H9 (cell line): Measurements from ENCODE around the gene CSNK1G1. TPM values are rescaled to one million over a fixed set of nuclear protein-coding genes. Genes with fewer than 3 reads are reported as not detected.

Experiments
- DNase-seq: peaks from one replicate; pipeline ENCODE4 v3.0.0-alpha.2; 2017
- H2AFZ ChIP-seq: one replicate; pipeline ENCODE4 v1.6.1; 2013; ENCODE audit warnings: mild to moderate bottlenecking, low read length, control low read depth, moderate library complexity
- H2AK5ac ChIP-seq: 2 replicates; pipeline ENCODE4 v1.6.1; 2013; ENCODE audit warnings: low read length, control low read depth, mixed read lengths; ENCODE audit not compliant: insufficient read length
- H2BK120ac ChIP-seq: one replicate; pipeline ENCODE4 v1.6.1; 2013; ENCODE audit warnings: low read depth, mild to moderate bottlenecking, low read length, control low read depth, inconsistent platforms; ENCODE audit not compliant: poor library complexity, severe bottlenecking
- H2BK12ac ChIP-seq: 2 replicates; pipeline ENCODE4 v1.6.1; 2013; ENCODE audit warnings: low read length, control low read depth, mixed read lengths, low read depth; ENCODE audit not compliant: insufficient read length
- H2BK15ac ChIP-seq: 2 replicates; pipeline ENCODE4 v1.6.1; 2013; ENCODE audit warnings: low read depth, low read length, control low read depth
- H2BK20ac ChIP-seq: one replicate; pipeline ENCODE4 v1.6.1; 2013; ENCODE audit warnings: low read depth, mild to moderate bottlenecking, low read length, control low read depth, inconsistent platforms; ENCODE audit not compliant: poor library complexity, severe bottlenecking
- H2BK5ac ChIP-seq: 2 replicates; pipeline ENCODE4 v1.6.1; 2013; ENCODE audit warnings: low read length, control low read depth, mixed read lengths; ENCODE audit not compliant: insufficient read length
- H3K14ac ChIP-seq: 2 replicates; pipeline ENCODE4 v1.6.1; 2013; ENCODE audit warnings: low read length, control low read depth; ENCODE audit not compliant: insufficient read depth
- H3K18ac ChIP-seq: 2 replicates; pipeline ENCODE4 v1.6.1; 2013; ENCODE audit warnings: low read depth, mild to moderate bottlenecking, mixed read lengths, low read length, control low read depth; ENCODE audit not compliant: insufficient read length
- H3K23ac ChIP-seq: 2 replicates; pipeline ENCODE4 v1.6.1; 2013; ENCODE audit warnings: low read length, control low read depth, mixed read lengths, low read depth; ENCODE audit not compliant: insufficient read length
- H3K23me2 ChIP-seq: 2 replicates; pipeline ENCODE4 v1.6.1; 2013; ENCODE audit warnings: low read depth, mild to moderate bottlenecking, mixed read lengths, low read length, control low read depth; ENCODE audit not compliant: insufficient read length, poor library complexity, severe bottlenecking
- H3K27ac ChIP-seq: 2 replicates; pipeline ENCODE4 v1.5.1; 2013; ENCODE audit warnings: low read length, control low read depth, mixed read lengths, low read depth; ENCODE audit not compliant: insufficient read length
- H3K27me3 ChIP-seq: 2 replicates; pipeline ENCODE4 v1.6.1; 2013; ENCODE audit warnings: low read length, control low read depth, inconsistent platforms; ENCODE audit not compliant: insufficient read depth
- H3K4ac ChIP-seq: 2 replicates; pipeline ENCODE4 v1.6.1; 2013; ENCODE audit warnings: low read depth, mild to moderate bottlenecking, control low read depth, inconsistent platforms, low read length, moderate library complexity
- H3K4me1 ChIP-seq: 2 replicates; pipeline ENCODE4 v1.6.1; 2013; ENCODE audit warnings: low read length, control low read depth, inconsistent platforms; ENCODE audit not compliant: insufficient read depth
- H3K4me2 ChIP-seq: 2 replicates; pipeline ENCODE4 v1.6.1; 2013; ENCODE audit warnings: low read length, control low read depth, mixed read lengths; ENCODE audit not compliant: insufficient read length, insufficient read depth
- H3K56ac ChIP-seq: 2 replicates; pipeline ENCODE4 v1.6.1; 2013; ENCODE audit warnings: low read depth, mild to moderate bottlenecking, mixed read lengths, low read length, control low read depth; ENCODE audit not compliant: insufficient read length
- H3K79me1 ChIP-seq: 2 replicates; pipeline ENCODE4 v1.6.1; 2013; ENCODE audit warnings: low read depth, mild to moderate bottlenecking, moderate library complexity, low read length, control low read depth, inconsistent platforms; ENCODE audit not compliant: insufficient read depth, poor library complexity, severe bottlenecking
- H3K79me2 ChIP-seq: 2 replicates; pipeline ENCODE4 v1.6.1; 2013; ENCODE audit warnings: low read length, control low read depth, inconsistent platforms; ENCODE audit not compliant: insufficient read depth
- H3K9ac ChIP-seq: 2 replicates; pipeline ENCODE4 v1.6.1; 2013; ENCODE audit warnings: low read length, control low read depth, mixed read lengths; ENCODE audit not compliant: insufficient read length; ENCODE audit errors: extremely low read depth
- H3K9me3 ChIP-seq: one replicate; pipeline ENCODE4 v1.6.1; 2013; ENCODE audit warnings: low read depth, low read length, inconsistent platforms; ENCODE audit not compliant: control insufficient read depth
- H3T11ph ChIP-seq: one replicate; pipeline ENCODE4 v1.6.1; 2013; ENCODE audit warnings: mild to moderate bottlenecking, low read length, control low read depth, inconsistent platforms
- H4K20me1 ChIP-seq: one replicate; pipeline ENCODE4 v1.6.1; 2013; ENCODE audit not compliant: control insufficient read depth, insufficient read length, insufficient read depth
- H4K5ac ChIP-seq: 2 replicates; pipeline ENCODE4 v1.6.1; 2013; ENCODE audit warnings: low read depth, mild to moderate bottlenecking, mixed read lengths, low read length, control low read depth; ENCODE audit not compliant: insufficient read length
- H4K8ac ChIP-seq: replicated peaks from 2 replicates; pipeline ENCODE4 v1.6.1; 2013; ENCODE audit warnings: low read length, control low read depth, mixed read lengths, low read depth; ENCODE audit not compliant: insufficient read length
- H4K91ac ChIP-seq: 2 replicates; pipeline ENCODE4 v1.6.1; 2013; ENCODE audit warnings: low read depth, mild to moderate bottlenecking, moderate library complexity, mixed read lengths, low read length, control low read depth; ENCODE audit not compliant: insufficient read length
- H3K27ac Mint-ChIP-seq, 3 experiments: 2 replicates in 2 of 3; 3 replicates in 1 of 3; pipeline ENCODE4 v1.8.0; 2020 to 2021; ENCODE audit warnings: mixed read lengths in 3 of 3, mild to moderate bottlenecking in 1 of 3, moderate library complexity in 1 of 3
- H3K27me3 Mint-ChIP-seq: 2 replicates; pipeline ENCODE4 v1.8.0; 2021; ENCODE audit warnings: low read depth, mild to moderate bottlenecking, moderate library complexity, mixed read lengths
- H3K36me3 Mint-ChIP-seq, 3 experiments: 2 replicates in 2 of 3; 3 replicates in 1 of 3; pipeline ENCODE4 v1.8.0; 2020 to 2021; ENCODE audit warnings: low read depth in 3 of 3, mixed read lengths in 3 of 3; ENCODE audit not compliant: insufficient read depth in 1 of 3
- H3K4me1 Mint-ChIP-seq, 2 experiments: 2 replicates each; pipeline ENCODE4 v1.8.0; 2020; ENCODE audit warnings: mixed read lengths in 2 of 2
- H3K4me3 Mint-ChIP-seq, 2 experiments: 2 replicates in 1 of 2; 3 replicates in 1 of 2; pipeline ENCODE4 v1.8.0; 2020 to 2021; ENCODE audit warnings: mild to moderate bottlenecking in 2 of 2, mixed read lengths in 2 of 2, moderate library complexity in 1 of 2
- H3K9me3 Mint-ChIP-seq, 2 experiments: 2 replicates in 1 of 2; 3 replicates in 1 of 2; pipeline ENCODE4 v1.8.0; 2020; ENCODE audit warnings: mild to moderate bottlenecking in 2 of 2, mixed read lengths in 2 of 2, moderate library complexity in 1 of 2
- CTCF ChIP-seq: fragments of 200-600 bp; sonication (generic); conservative IDR thresholded peaks from 3 replicates; pipeline ENCODE4 v1.8.0; 2021; ENCODE audit warnings: antibody characterized with exemption, mild to moderate bottlenecking
- WGBS: extraction: QIAGEN DNeasy Blood & Tissue Kit; methylation state at CpG from one replicate; pipeline ENCODE4 v1.1.7; 2013; ENCODE audit warnings: missing lambda C conversion rate, low lambda C conversion rate, mixed read lengths; ENCODE audit not compliant: insufficient read length; ENCODE audit errors: extremely low coverage; 5-methylcytosine and 5-hydroxymethylcytosine counted together
- total RNA-seq: library from RNA; stranded (reverse); gene quantifications from 2 replicates; pipeline ENCODE4 v1.2.1, GENCODE V29; 2021

The CSNK1G1 gene
- total RNA-seq, 1 experiment from 2014 or later: 17.1 TPM

GRCh38 chr15:64289550-64289949, 66.4 kb downstream of the CSNK1G1 start:
- H3K27ac ChIP-seq: no peak overlapping the region
- peak overlapping the region in 1 of 3 experiments; percentile 26; a peak in 2 of 7 replicates for H3K27ac Mint-ChIP-seq
- no peaks in the 10 kb centered on the region for H4K20me1 ChIP-seq
- H3K4me2 ChIP-seq: no peak overlapping the region
- H3K79me1 ChIP-seq: peaks cover 5% of the 10 kb centered on the region
- H3K14ac ChIP-seq: no peak overlapping the region
- H3K23me2 ChIP-seq: no peaks in the 10 kb centered on the region
- DNase-seq: no peak
- no peaks in the 10 kb centered on the region; a peak in 1 of 7 replicates for H3K36me3 Mint-ChIP-seq
- H3K4ac ChIP-seq: no peak overlapping the region
- no peaks in the 10 kb centered on the region for H3K9me3 Mint-ChIP-seq
- H4K91ac ChIP-seq: no peak overlapping the region
- H3K4me1 Mint-ChIP-seq: peaks cover 12 to 13% of the 10 kb centered on the region in 2 experiments
- H3T11ph ChIP-seq: no peak overlapping the region
- no peak overlapping the region for H2AFZ ChIP-seq
- no peak overlapping the region for H3K56ac ChIP-seq
- H3K4me1 ChIP-seq: no peaks in the 10 kb centered on the region
- no peak overlapping the region for H3K9ac ChIP-seq
- no CpG with 5 or more reads among the region's 2 CpGs for WGBS
- H4K8ac ChIP-seq: no peak overlapping the region
- H3K27me3 ChIP-seq: no peaks in the 10 kb centered on the region
- no peak overlapping the region for H4K5ac ChIP-seq
- no peak overlapping the region for H2BK120ac ChIP-seq
- H3K23ac ChIP-seq: no peak overlapping the region
- no peak overlapping the region for H2BK12ac ChIP-seq
- no peak overlapping the region for H3K4me3 Mint-ChIP-seq
- H2BK5ac ChIP-seq: no peak overlapping the region
- H2BK20ac ChIP-seq: no peak overlapping the region
- no peak overlapping the region for H3K18ac ChIP-seq
- TF ChIP-seq CTCF: no peak
- H2BK15ac ChIP-seq: no peak overlapping the region
- H3K9me3 ChIP-seq: no peaks in the 10 kb centered on the region
- no peaks in the 10 kb centered on the region for H3K79me2 ChIP-seq
- no peak overlapping the region for H2AK5ac ChIP-seq
- H3K27me3 Mint-ChIP-seq: no peaks in the 10 kb centered on the region
